HuH-7.5 (cell line): Measurements from ENCODE around the gene CHST1.

Experiments used
- DNase-seq: peaks from one replicate; pipeline ENCODE4 v3.0.0; 2011; ENCODE audit warnings: low spot score

Gene CHST1

DNA sequence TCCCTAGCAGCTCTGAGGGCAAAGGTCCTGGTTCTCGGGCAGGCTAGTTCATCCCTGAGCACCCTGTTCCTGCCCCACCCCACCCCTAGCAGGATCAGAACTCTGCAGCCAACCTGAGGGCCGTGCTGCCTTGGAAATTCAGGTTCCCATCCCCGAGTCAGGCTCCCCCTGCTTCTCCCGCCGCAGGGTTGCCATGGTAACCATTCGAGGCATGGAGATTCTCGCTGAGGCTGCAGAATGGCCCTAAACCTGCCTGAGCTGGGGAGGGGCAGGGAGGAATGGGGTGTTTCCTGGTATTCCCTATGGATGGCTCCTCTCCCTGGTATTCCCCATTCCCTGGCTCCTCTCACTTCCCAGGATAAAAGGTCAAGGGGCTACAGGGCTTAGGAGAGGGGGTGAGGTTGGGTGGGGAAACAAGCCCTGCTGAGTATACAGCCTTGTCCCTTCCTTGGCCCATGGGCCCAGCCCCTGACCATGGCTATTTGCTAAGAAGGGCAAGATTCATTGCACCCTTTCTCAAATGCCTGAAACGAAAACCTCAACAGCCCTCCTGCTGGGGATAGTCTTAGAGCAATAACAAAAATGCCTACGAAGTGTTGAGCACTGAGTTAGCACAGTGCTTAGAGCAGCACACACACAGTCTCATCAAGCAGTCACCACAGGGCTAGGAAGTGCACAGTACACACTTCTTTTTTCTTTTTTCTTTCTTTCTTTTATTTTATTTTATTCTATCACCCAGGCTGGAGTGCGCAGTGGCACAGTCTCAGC is 58.7 kb downstream of the CHST1 start:
- DNase-seq, result no peak

DNA sequence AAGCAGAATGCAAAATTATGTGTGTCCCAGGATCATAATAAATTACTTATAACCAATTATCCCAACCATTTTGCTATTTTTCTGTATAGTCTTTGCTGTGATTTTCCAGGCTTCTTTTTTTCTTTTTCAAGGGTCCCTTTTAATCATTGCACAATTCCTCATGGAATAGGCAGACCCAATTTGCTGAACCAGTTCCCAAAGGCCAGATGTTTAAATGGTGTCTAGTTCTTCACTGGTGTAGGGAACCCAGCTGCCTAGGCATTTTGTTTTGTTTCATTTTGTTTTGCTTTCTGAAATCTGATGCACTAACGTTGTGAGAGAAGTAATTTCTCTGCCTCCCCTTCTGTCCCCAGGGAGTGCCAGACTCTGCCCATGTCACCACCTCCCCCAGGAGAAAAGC is 60.4 kb downstream of the CHST1 start:
- DNase-seq, result no peak

DNA sequence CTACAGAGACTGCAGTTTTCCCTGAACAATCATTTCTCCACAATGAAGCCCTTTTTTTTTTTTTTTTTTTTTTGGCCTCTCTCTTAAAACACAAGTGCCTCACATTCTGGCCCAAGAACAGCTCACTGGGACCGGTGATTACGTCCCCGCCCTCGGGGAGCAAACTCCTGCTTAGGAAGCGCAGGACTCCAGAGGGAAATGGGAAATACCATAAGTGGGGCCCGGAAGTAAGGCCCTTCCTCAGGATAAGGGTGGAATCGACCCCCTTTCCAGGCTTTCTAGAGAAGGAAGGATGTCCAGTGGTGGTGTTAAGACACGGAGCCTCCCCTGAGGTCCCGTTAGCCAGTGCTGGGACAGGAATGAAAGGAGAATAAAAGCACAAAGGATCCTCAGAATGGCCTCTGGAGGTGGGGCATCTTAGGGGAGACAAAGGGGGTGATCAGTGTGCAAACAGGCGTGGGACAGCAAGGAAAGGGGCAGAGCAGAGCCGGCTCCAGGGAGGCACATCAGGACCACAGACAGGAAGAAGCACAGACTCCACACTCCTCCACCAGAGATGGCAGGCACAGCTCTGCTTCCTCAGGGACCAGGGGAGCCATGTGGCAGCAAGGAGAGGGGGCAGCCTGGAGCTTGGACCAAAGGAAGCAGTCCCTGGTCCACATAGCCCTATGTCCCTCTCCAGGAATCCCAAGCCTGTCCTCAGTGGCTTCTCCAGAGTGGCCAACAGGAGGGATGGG is 61.3 kb downstream of the CHST1 start:
- no peak for DNase-seq

DNA sequence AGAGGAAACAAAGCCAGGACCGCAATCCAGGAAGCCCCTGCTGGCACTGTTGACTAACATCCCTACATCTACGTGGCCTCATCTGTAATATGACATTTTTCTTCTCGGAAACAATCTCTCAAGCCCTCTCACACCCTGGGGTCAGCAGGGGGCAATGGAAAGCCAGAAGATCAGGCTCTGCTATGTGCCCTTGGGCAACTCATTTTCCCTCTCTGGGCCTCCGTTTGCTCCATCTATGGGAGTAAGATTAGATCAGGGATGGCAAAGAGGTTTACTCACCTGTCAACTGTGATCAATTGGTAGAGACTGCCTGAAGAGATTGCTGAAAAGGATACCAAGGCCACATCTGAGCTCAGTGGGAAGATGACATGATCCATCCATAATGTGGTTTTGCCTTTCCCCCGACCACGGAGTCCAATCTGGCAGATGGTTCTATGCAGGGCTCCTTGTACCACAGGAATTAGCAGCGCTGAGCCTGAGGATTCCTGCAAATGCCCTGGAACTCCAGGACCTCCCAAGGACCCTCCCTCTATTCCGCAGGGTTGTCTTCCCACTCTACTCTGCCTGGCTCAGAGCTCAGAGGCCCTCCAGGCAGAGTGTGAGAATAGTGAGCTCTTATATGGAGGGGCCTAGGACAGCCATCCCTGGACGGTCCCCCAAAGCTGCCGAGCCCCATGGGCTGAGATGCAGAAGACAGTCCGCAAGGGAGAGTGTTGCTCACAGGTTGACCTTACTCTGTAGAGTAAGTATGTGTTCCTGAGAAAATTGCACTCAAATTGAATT is 66.1 kb downstream of the CHST1 start:
- no peak for DNase-seq
